ENCODE results near the gene RAD51B.

Gene RAD51B

DNA sequence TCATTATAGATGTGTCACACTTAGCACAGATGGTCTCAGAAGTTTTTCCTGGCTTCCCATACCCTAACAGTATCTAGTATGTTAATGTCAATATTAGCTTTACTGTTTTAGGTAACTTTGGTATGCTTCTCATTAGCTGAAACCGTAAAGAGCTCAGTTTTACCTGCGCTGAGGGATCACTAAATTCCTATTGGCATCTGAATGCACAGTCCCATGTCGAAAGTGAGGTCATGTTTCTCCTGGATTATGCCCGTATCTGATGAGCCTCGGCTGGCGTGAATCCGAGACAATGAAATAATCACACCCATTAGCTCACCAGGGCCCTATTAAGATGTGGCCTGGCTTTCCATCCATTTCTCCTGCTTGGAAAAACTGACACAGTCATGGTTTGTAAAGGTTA lies 555.1 kb downstream of the RAD51B start:
- DNase-seq (ENCODE audit: low read depth in 3 of 3, low spot score in 1 of 3), result no peak

DNA sequence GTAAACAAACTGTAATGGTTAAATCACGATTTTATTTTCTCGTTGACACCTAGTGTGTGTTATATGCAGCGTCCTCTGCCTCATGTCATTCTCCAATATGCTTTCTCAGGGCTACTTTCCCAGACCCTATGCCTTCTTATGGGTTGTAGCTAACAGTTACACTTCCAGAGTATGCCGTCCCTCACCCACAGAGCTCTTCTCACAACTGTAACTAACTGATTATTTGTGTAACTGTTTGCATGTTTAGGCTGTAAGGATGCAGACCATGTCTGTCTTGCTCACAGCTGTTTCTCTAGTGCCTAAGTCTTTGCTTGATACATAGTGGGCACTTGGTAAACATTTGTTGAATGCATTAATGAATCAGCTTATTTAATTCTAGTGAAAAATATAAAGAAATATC lies 555.8 kb downstream of the RAD51B start:
- DNase-seq (ENCODE audit: low read depth in 3 of 3, low spot score in 1 of 3), result no peak

DNA sequence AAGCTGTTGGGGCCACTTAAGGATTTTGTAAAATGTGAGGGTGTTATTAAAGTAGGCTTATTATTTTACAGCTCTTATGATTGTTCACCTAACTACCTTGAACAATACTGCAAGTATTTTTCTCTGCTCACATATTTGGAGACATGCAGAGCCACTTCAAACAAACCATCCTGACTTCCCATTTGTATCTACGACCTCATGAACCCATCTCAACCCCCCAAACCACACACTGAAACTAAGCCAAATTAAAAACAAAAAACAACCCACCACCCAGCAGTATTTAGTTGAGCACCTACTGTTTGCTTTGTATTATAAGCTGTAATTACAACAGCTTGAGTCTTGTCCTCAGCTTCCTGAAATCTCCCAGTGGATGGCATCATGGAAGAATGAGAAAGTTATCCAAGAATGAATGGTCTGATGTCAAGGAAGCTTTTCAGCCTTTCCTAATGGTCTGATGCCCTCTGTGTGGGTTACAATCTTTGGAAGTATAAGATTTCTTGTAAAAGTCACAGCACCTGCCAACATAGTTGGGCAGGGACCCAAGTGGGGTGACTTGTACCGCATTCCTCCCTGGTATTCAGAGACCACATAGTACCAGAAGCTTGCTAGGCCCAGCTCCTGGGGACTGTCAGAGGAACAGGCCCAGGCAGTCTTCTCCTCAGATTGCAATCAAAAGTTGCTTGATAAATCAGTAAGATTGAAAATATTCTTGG lies 556.6 kb downstream of the RAD51B start:
- no peak for DNase-seq (ENCODE audit: low read depth in 3 of 3, low spot score in 1 of 3)

DNA sequence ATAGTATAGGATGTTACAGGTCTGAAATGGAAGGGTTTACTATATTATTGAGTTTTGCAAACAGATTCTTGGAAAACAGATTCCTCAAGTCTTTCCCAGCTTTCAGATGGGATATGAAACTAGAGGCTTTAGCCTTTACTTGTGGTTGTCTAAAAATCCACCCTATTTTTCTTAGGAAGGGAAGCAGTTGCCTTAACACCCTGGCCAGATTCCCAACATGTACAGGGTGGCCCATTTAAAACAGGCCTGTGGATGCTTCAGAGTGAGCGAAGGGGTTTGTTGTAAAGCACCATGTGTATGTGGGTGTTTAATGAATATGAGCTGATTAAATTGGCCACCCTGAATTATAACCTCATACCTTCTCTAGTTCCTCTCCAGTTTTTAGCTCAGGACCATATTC lies 557.4 kb downstream of the RAD51B start:
- DNase-seq (ENCODE audit: low read depth in 3 of 3, low spot score in 1 of 3), result no peak

DNA sequence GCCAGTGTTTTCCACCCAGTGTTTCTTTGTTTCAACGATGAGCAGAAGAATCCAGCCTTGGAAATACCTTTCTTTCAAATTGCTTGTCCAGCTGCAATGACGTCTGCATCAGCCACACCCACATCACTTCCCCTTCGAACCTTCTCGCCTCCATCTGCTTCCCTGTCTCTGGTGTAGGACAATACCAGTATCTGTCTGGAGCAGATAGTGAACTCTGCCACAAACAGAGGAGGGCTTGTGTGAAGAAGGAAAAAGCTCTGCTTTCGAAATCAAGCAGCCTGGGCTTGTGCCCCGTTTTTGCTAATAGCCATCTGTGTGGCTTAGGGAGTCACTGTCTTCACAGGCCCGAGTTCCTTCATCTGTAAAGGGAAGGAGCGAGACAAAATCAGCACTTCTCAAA lies 557.9 kb downstream of the RAD51B start:
- DNase-seq (ENCODE audit: low read depth in 3 of 3, low spot score in 1 of 3), result no peak

DNA sequence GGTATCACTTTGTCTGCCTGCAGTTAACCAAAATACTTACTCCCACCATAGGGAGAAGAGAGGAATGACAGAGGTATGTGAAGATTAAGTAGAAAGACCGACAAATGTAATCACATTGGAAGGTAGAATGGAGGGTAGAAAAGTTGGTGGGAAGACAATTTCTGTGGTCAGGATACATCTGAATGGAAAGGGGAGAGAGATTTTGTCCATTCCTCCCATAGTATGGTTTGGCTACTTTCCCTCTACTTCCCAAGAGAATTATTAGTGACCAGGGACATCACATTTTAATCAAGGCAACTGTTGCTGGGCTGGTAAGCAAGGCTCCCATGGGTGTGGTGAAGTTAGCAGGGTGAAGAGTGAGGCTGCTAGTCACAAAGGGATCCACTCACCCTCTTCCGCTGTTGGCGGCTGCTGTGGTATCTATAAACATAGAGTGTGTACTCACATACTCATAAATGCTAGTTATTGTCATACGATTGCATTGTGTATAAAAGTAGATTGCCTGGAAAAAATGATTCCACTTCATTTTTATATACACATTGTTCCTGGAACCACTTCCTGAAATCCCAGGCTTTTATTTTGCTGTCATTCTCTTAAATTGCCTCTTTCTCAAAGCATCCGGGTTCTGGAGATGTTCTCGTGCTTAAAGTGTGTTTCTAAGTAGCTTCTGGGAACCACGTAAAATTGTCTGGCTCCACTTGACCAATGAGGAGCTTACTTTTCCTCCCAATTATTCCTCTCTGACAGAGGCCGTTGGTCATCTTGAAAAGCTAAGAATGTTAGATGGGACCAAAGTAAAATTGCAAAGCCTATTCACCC lies 560.1 kb downstream of the RAD51B start:
- no peak for DNase-seq (ENCODE audit: low read depth in 3 of 3, low spot score in 1 of 3)

DNA sequence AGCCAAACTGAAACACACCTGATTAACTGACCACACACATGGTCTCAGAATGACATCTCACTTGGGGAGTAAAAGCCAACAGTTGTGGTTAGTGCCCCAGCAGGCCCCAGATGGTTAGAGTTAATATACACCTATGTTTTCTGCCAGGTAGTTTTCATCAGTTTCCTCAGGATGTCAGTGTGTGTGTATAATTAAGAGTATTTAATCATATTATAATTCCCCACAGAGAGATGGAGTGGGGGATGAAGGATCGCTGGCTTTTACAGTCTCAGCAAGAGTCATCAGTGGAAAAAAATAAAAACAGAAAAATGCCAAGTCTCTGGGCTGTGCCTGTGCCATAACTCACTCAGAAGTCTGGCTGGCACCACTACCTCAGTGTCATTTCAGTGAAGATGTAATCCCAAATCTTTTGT lies 560.8 kb downstream of the RAD51B start:
- DNase-seq (ENCODE audit: low read depth in 3 of 3, low spot score in 1 of 3), result no peak

DNA sequence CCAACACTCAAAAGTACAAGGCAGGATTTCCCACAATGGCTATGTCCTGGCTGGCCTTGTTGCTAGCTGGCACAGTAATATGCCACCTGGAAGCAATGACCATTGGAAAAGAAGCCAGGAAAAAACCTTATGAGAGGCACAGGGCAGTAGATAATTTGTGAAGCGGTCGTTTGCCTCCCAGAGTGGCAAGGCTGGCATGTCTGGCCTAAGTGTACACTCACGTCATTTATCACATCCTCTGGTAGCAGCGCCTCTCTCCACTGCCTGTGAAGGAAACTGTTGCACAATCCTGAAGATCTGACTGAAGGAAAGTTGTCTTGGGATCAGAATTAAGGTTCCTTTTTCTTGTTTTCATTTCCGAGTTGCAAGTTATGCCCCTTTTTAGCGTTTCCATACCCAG lies 564.8 kb downstream of the RAD51B start:
- DNase-seq (ENCODE audit: low read depth in 3 of 3, low spot score in 1 of 3), result no peak

DNA sequence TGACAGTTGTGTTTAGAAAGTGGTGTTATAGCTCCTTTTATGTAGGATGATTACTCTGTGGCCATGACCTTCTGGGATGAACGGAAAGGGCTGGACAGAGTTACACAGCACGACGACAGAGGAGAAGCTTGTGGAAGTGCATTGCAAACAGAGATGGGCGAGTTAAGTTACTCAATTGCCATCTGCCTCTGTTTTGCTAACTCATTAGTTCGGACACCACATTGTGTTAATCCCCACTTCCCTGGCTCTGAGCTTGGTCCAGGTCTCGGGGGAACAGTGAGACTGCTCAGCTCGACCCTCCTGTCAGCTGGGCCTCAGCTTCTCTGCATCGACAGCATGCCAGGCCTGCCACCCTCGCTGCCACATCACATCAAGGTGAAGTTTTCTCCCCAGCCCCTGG lies 565.3 kb downstream of the RAD51B start:
- DNase-seq (ENCODE audit: low read depth in 3 of 3, low spot score in 1 of 3), result no peak

DNA sequence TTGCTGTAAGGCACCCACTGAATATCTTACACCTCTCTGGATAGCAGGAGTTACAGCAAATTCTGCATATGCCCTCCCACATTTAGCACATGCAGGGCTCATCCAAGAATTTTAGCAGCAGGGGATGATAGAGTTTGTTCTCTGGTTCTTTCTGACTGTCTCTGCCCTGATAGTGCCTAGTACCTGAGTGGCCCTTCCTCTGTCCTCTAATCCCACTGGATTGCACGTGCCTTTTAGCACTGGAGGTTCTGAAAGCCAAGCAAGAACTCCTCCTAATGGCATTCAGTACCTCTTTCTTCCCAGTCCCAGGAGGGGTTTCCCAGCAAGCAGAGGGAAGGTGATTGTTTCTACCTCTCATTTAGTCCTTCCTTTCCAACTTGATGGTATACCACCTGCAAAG lies 566.9 kb downstream of the RAD51B start:
- no peak for DNase-seq (ENCODE audit: low read depth in 3 of 3, low spot score in 1 of 3)

DNA sequence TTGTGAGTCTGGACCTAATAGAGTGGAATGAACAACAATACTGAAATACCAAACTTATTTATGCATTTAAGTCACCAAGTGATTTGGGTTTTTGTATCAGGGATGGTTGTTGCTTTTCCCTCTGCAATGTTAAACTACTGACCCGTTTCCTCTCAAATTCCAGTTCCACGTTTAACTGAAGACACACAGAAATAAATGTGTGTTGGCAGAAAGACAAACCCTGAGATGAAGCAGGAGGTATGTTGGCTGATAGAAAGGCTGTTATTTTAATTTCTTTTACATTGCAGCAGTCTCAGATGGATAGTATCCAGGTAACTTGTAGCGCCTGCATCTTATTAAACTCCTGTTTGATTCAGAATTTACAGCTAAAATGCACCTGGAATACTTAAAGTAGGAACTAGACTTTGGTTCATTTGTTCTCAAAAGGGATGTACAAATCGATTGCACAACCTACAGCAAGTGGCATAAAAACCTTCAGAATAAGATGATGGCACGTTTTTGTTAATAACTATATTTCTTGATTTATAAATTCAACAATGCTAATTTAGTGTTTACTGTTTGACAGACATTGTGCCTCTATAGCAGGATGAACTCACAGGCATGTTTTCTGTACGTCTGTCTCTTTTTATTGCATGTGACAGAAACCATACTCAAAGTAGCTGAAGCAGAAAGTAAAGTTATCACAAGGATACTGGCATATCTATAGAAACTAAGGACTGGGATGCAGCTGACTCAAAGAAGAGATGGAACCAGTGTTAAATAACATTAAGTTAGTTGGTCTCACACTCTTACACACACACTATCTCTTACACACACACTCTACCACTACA lies 567.6 kb downstream of the RAD51B start:
- no peak for DNase-seq (ENCODE audit: low read depth in 3 of 3, low spot score in 1 of 3)

DNA sequence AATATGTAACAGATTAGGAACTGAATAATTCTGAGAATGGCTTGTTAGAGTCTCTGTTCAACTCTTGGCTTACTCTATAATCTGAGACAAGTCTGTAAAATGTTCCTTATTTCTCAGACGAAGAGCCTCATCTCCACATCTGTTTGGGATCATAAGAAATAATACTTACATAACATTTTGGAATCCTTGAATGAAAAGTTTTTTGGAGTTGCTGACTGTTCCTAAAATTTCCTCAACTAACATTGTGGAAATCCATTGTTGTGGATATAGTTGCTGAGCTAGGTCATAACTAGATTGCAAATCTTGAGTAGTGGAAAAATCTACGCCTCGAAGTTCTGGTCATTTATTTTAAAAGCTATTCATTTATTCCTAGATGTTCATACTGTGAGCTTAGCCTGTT lies 570.4 kb downstream of the RAD51B start:
- no peak for DNase-seq (ENCODE audit: low read depth in 3 of 3, low spot score in 1 of 3)

DNA sequence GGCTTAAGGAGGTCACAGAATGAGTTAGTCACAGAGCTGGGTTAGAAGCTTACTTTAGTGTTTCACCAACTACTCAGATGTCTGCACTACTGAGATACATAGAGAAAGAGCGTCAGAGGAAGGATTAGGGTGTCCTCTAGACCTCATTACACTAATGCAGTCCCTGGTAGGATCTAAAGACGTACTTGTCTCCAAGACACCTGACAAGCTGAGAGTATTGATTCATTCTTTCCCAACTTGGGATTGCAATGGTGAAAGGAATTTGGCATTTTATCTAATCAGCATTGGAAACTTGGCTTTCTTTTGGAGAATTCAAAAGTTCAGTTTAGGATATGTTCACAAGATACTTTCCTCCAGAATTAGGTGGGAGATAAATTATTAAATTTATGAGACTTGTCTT lies 571.2 kb downstream of the RAD51B start:
- DNase-seq (ENCODE audit: low read depth in 3 of 3, low spot score in 1 of 3), result no peak

DNA sequence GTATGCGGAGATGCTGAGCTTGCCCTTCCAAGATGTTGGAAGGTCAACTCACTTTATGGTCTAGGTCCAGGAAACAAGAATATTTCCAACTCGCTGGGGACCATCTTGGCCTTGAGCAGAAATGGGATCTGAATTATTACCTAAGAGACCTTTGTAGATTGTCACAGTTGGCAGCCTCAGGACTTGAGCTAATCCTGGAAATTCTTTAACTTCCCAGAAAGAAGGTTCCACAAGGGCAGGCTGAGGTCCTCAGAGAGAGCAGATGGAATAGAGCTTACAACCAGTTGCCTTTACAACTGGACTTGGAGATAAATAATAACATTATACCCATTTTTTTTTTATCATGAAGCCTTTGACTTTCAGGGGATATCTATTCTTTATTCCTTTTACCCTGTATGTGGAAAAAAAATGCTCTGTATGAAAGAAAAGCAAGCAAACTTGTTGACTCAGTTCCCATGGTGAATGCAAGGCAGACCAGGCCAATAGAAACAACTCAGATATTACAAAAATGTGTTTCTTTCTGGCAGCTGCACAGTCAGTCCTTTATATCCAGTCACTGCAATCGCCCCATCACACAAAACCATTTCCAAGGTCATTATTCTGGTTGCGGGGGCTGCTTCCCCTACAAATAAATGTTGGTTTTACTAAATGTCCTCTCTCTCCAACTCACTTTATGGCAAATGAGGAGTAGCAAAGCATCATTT lies 571.9 kb downstream of the RAD51B start:
- DNase-seq (ENCODE audit: low read depth in 3 of 3, low spot score in 1 of 3), result no peak

DNA sequence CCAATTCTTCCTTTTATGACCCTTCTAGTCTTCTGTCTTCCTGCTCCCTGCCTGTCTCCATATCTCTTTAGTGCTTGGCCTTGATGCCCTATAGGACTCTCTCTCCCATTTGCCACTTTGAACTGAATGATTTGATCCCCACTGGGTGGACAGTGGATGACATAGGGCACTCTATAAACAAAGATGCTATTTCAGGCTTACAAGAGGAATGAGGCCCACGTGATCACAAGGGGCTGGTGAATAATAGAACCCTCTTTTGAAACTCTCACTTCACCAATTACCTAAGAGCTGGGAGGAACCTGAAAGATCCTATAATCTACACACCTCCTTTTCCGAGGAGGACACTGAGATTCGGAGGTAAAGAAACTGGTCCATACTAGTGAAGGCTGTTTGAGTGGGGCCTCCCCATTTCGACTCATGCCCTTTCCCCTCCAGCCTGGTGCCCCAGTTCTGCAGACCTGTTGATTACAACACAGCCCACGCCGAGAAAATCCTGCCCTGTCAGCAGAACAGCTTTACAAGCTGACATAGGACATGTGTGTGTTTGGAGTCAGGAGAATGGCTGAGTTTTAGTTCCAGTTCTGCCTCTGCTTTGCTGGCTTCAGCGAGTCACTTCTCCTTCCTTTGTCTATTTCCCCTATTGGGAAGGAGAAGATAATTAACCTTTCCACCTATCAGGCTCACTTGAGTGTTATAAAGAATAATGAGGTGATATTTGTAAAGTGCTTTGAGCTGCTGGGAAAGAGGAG lies 573.0 kb downstream of the RAD51B start:
- no peak for DNase-seq (ENCODE audit: low read depth in 3 of 3, low spot score in 1 of 3)

DNA sequence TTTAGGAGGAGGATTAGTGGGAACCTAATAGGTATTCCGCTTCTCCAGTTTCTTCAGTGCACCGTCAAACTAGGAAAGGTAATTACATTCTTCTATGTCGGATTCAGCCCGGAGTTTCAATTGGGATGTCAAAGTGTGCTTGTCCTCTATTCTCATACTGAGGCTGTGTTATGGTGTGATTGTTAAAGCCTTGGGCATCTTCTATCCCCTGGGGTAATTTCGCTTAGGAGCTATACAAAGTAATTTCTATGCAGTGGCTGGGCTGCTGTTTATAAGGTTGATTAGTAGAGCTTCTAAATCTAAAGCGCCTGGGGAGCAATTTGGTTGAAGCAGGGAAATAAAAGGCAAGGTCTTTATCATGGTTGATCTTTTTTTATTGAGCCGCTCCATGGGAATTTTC lies 573.7 kb downstream of the RAD51B start:
- DNase-seq (ENCODE audit: low read depth in 3 of 3, low spot score in 1 of 3), result no peak

DNA sequence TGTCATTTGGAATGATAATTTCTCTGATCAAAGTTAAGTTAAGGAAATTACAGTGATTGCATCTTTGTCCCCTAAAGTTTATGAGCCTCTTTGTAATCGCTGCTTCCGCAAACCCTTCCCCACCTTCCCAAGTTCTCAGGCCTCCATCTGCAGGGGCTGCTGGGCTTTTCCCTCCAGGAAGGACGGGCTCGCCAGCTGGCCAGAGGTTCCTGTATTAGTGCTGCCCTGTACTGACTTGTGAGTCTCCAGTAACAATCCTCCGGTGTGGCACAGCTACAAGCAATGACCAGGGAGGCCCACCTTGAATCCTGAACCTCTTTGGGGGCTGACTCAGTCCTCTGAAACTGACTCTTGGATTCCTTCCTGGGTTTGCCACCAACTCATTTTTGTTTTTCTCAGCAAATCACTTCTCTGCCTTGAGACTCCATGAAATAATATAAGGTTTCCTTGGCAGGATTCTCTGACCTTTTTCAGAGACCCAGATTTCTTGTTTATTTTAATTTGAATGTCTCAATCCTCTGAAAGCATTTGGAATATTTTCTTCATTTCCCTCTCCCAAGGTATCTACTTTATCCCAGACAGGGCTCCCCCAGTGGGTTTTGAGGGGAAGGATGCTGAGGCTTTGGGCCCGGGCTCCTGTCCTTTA lies 574.7 kb downstream of the RAD51B start:
- DNase-seq (ENCODE audit: low read depth in 3 of 3, low spot score in 1 of 3), result no peak

DNA sequence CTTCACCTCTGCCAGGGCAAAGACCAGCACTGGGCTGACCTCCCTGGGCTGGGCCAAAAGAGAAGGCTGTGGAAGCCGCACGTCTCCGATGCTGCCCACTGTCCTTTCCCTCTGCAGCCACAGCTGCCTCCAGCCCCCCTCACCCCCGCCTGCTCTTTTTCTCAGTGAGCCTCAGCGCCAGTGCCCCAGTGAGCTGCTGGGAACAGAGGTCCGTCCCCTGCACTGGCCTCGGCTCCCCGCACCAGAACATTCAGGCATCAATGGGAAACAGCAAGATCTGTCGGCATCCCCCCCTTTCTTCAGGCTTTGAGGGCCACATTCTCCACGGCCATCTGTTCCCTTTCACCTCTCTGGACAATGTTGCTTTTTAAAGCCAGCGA lies 575.2 kb downstream of the RAD51B start:
- no peak for DNase-seq (ENCODE audit: low read depth in 3 of 3, low spot score in 1 of 3)

DNA sequence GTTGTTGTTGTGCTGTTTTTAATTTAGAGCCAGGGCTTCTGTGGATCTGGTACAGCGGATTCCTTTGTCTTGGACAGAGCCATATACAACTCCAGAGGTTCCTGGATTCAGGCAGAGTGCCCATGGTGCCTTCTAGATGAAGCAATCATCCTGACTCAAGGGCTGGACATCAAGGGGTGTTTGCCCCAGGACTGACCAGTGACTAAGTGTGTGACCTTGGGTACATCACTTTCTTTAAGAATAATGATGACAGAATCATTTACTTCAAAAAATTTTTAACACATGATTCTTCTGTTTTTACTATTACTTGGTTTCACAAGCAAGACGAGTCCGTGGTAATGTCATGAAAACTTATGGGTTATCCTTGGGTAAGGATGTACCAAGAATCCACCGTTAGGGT lies 576.0 kb downstream of the RAD51B start:
- no peak for DNase-seq (ENCODE audit: low read depth in 3 of 3, low spot score in 1 of 3)

DNA sequence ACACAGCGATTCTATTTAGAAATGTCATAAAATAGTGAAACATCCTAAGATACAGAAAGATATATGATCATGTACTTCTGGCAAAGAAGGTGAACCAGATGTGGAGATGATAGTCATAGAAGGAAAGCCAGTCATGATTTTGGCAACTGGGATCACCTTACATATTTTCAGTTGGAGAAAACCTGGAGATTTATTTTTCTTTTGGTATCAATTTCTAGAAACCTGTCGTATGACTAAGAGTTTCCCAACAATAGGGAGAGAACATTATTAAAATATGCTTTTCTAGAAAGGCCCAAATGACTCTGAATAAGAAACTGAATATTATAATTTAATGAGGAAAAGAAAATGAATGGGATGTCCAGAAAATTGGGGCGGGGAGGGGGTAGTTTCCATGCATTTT lies 576.9 kb downstream of the RAD51B start:
- no peak for DNase-seq (ENCODE audit: low read depth in 3 of 3, low spot score in 1 of 3)

Measured in stimulated activated CD4-positive, alpha-beta T cell treated with anti-CD3 and anti-CD28 coated beads, TNF-alpha, amount 100 ng/mL, for 1 hour (primary cell).